Skeletal muscle tissue (tissue), 4 donors: Measurements from ENCODE around the gene COL1A1. TPM values are rescaled to one million over a fixed set of nuclear protein-coding genes. Genes with fewer than 3 reads are reported as not detected.
A peak's percentile ranks its signal among the peaks of the same experiment; 100 is the strongest.

Experiments used
- H3K27ac ChIP-seq: one replicate; pipeline ENCODE4 v1.7.0; 2013; ENCODE audit warnings: mild to moderate bottlenecking, low read depth, low read length, inconsistent platforms
- H3K27me3 ChIP-seq, 3 donors: one replicate each; pipeline ENCODE4 v1.7.0; 2013; ENCODE audit warnings: low read length in 3 of 3; ENCODE audit not compliant: control insufficient read depth in 3 of 3, insufficient read depth in 3 of 3
- H3K36me3 ChIP-seq, 3 donors: one replicate each; pipeline ENCODE4 v1.7.0; 2013; ENCODE audit warnings: low read length in 3 of 3; ENCODE audit not compliant: control insufficient read depth in 3 of 3, insufficient read depth in 3 of 3
- H3K4me1 ChIP-seq, 3 donors: one replicate each; pipeline ENCODE4 v1.7.0; 2013; ENCODE audit warnings: low read length in 3 of 3, mild to moderate bottlenecking in 3 of 3; ENCODE audit not compliant: control insufficient read depth in 3 of 3, insufficient read depth in 3 of 3
- H3K4me3 ChIP-seq, 3 donors: one replicate each; pipeline ENCODE4 v1.7.0; 2013; ENCODE audit warnings: low read length in 3 of 3
- H3K9ac ChIP-seq, 3 donors: one replicate each; pipeline ENCODE4 v1.7.0; 2013; ENCODE audit warnings: low read length in 3 of 3, mild to moderate bottlenecking in 3 of 3, moderate library complexity in 2 of 3, low read depth in 1 of 3
- H3K9me3 ChIP-seq, 3 donors: one replicate each; pipeline ENCODE4 v1.7.0; 2013; ENCODE audit warnings: low read length in 3 of 3; ENCODE audit not compliant: control insufficient read depth in 3 of 3
- total RNA-seq: library from RNA; depleted of rRNA; stranded (reverse); fragments of >200 nt; gene quantifications from one replicate; pipeline ENCODE4 v1.2.3, GENCODE V29; 2014
- donor health status: Osteomylitis.

Gene COL1A1
- total RNA-seq, 1 donor from 2014 or later = 3,450 TPM

DNA sequence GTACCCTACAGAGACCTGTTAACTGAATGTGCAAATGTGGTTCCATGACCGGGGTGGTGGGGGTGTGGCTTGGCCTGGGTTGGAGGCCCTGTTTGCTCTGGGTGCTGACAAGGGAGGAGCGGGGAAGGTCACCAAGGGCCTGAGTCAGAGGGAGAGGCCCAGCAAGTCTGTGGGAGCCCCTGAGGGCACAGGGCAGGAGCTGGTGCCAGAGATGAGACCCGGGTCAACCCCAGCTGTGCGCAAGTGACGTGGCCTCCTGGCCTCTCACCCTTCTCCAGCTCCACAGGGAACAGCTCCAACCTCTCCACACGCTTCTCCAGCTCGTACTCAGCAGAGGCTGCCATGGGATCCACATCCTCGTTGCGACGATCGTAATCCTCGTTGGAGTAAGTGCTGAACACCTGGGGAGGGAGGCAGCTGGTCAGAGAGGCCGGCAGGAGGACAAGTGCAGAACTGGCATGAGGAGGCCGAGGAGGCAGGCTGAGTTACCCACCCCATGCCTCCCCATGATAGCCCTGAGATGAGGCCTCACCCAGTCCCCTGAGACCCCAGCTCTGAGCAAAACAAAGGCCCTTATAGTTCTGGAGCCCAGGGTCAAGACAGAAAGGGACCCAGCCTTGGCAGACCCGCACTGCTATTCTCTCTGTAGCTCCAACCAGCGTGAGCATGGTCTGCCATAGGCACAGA, 56.4 kb downstream of the COL1A1 start:
- no peak overlapping the region for H3K4me3 ChIP-seq
- no peaks in the 10 kb centered on the region for H3K27me3 ChIP-seq
- no peak overlapping the region for H3K27ac ChIP-seq
- H3K9me3 ChIP-seq = no peaks in the 10 kb centered on the region
- peaks cover 58 to 74% (median 66%) of the 10 kb centered on the region in 3 donors for H3K4me1 ChIP-seq
- peaks cover 28 to 51% (median 42%) of the 10 kb centered on the region in 3 donors for H3K36me3 ChIP-seq
- H3K9ac ChIP-seq = peak overlapping the region in 1 of 3 donors; percentile 84

DNA sequence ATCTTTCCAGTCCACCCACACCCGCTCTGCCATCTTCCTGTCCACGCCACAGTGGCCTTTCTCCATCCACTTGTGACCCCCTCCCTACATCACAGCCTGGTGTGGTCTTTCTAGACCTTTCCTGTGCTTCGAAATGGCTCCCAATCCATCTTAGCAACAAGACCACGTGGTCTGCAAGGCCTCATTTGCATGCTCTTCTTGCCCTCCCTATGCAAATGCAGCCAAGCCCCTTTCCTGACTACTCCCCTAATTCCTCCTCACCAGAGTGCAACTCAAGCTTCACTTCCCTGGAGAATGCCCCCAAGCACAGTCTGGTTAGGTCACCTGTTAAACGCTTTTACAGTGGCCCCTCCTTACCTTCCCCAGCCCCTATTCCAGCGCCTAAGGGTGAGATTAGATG, 57.1 kb downstream of the COL1A1 start:
- peaks cover 34 to 56% (median 46%) of the 10 kb centered on the region in 3 donors for H3K36me3 ChIP-seq
- H3K27me3 ChIP-seq = no peaks in the 10 kb centered on the region
- H3K9ac ChIP-seq = peak overlapping the region in 1 of 3 donors; percentile 84
- H3K4me1 ChIP-seq = peaks cover 62 to 75% (median 71%) of the 10 kb centered on the region in 3 donors
- no peaks in the 10 kb centered on the region for H3K9me3 ChIP-seq
- no peak overlapping the region for H3K27ac ChIP-seq
- H3K4me3 ChIP-seq = no peak overlapping the region

DNA sequence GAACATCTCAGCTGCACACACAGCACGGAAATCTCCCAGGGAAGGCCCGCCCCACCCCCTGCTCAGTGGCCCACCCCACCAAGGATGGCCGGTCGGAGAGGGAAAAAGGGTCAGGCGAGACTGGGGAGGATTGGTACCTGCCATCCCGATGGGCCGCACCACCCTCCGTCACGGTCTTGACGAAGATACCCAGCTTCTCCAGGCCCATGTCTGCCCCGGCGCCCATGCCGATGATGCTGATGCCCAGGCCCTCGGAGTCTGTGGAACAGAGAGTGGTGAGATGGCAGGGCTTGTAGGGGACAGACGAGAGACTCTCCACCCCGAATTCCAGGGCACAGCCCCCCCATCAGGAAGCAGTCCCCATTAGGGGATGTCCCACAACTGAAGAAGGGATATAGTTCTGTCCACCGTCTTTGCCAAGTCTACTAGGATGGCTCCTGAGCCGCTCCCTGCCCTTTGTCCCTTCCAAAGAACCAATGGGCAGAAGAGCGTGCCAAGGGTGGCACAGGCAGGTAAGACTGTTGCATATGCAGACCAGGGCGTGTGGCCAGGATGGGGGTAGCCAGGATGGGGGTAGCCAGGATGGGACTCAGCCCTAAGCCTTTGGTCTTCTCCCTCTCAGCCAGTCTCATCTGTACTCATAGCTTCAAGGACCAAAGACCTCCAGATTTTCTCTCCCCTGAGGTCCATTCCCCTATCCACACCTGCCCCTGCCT, 57.8 kb downstream of the COL1A1 start:
- Histone ChIP-seq H3K9me3 (no peaks in the 10 kb centered on the region), H3K4me1 (peaks cover 62 to 74% (median 73%) of the 10 kb centered on the region in 3 donors), H3K9ac (no peak overlapping the region), H3K36me3 (peaks cover 41 to 64% (median 53%) of the 10 kb centered on the region in 3 donors), H3K4me3 (no peak overlapping the region), H3K27me3 (no peaks in the 10 kb centered on the region), H3K27ac (no peak overlapping the region)

- no peaks in the 10 kb centered on the region for H3K27me3 ChIP-seq
- H3K36me3 ChIP-seq = peaks cover 60 to 82% (median 72%) of the 10 kb centered on the region in 3 donors
- H3K9ac ChIP-seq = no peak overlapping the region
- H3K27ac ChIP-seq = no peak overlapping the region
- no peak overlapping the region for H3K4me3 ChIP-seq
- H3K9me3 ChIP-seq = no peaks in the 10 kb centered on the region
- H3K4me1 ChIP-seq = peaks cover 43 to 55% (median 54%) of the 10 kb centered on the region in 3 donors
Measured at GRCh38 chr17:50141745-50142110, 59.7 kb downstream of the COL1A1 start.

DNA sequence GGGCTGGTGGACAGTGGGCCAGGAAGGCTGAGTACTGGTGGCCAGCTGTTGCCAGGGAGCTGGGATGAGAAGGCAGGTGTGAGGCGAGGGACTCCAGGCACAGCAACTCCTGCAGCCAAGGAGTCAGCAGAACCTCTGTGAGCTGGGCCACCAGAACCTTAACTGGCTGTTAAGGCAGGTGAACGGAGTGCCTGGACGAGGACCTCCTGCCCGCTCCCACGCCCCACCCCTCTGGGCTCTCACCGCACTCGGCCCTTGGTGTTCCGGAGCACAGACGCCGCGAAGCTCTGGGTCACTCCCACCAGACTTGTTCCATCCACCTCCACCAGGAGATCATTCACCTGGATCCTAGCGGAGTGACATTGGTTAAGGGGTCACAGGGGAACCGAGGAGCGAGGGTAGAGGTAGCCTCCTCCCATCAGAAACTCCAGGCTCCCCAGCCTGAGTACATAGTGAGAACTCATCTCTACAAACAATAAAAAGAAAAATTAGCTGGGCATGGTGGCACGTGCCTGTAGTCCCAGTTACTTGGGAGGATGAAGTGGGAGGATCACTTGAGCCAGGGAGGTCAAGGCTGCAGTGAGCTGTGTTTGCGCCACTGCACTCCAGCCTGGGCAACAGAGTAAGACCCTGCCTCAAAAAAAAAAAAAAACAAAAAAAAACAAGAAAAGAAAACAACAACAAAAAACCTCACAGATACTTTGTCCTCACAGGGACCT, 60.2 kb downstream of the COL1A1 start:
- Histone ChIP-seq H3K4me1 (peaks cover 38 to 49% (median 48%) of the 10 kb centered on the region in 3 donors), H3K27me3 (no peaks in the 10 kb centered on the region), H3K9me3 (no peaks in the 10 kb centered on the region), H3K4me3 (no peak overlapping the region), H3K36me3 (peaks cover 64 to 87% (median 76%) of the 10 kb centered on the region in 3 donors), H3K27ac (peak overlapping the region; percentile 36), H3K9ac (no peak overlapping the region)

DNA sequence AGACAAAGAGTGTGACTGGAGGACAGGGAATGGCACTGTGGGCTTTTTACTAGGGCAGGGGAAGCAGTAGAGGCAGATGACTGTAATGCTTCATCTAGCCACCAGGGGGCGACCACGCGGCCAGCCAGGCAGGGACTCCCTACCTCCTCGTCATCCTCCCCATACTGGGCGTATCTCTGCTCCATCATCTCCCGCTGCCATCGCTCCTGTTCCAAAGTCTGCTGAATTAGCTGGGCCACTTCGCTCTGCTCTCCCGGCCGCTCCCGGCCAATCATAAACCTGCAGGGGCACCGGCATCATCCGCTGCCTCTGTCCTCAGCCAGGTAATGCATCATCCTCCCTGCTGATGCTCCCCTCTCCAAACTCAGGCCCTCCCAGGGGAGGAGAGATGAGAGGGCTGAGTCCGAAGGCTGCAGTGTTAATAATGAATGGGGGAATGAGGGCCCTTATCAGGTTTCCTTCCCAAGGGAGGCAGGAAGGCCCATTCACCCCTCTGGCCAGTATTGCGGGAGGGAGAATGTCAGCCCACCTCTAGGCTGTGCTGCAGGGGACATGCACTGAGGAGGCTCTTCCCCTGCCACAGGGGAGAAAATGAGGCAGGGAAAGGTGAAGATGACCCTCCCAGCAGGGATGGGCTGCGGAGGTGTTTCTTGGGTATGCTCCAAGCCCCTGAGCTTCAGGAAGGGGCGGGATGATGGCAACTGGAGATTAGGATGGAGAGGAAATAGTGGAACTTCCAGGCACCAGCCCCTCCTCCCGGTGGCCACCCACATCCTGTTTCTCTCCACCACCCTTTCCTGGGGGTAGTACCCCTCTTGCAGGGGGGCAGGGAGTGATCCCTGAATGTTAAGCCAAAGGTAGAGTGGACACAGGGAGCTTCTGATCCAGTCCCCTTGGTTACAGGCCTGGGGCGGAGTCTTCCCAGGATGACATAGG, 61.2 kb downstream of the COL1A1 start:
- Histone ChIP-seq H3K9me3 (no peaks in the 10 kb centered on the region), H3K27me3 (no peaks in the 10 kb centered on the region), H3K9ac (peak overlapping the region; percentile 38 to 45 (median 40)), H3K36me3 (peaks cover 71 to 91% (median 82%) of the 10 kb centered on the region in 3 donors), H3K4me3 (peak overlapping the region in 1 of 3 donors; percentile 22), H3K27ac (peak overlapping the region; percentile 36), H3K4me1 (peaks cover 33 to 43% (median 42%) of the 10 kb centered on the region in 3 donors)

DNA sequence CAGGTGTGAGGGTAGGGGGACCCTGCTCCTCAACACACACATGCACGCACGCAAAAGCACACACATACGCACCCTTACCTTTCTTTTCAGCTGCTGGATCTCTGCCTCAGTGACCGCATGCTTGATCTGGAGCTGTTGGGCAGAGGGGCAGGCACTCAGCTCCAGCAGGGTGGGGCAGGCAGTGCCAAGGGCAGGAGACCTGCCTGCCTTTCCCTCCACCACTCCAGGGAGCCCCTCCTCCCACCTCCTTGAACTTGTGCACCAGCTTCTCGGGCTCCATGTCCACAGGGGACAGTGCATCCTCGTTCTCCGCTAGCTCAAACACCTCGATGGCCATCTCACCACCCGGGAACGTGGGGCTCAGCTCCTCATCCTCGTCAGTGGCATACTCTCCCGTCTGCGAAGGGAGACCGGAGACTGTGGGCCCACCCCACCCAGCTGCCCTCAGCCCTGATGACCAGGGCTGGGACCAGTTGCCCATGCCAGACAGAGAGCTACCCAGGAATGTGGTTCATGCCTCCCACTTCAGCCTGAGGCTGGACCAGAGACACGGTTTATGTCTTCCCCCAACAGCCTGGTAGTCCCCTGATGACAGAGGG, 62.1 kb downstream of the COL1A1 start:
- H3K27ac ChIP-seq = no peak overlapping the region

DNA sequence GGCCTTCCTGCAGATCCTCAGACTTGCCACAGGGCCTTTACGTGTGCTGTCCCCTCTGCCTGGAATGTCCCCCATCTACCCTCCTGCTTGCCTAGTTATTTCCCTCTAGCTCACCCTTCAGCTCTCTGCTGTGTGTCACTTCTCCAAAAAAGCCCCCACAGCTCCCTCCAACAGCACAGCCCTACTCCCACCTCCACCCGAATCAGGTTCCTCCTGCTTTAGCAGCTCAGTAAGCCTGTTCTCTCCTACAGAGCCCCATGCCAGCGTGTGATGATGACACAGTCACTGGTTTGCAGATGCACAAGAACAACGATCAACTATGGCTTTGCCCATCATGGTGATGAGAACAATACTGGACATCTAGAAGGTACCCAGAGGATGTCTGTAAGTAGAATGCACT, 64.4 kb downstream of the COL1A1 start:
- Histone ChIP-seq H3K27me3 (no peaks in the 10 kb centered on the region), H3K27ac (no peak overlapping the region), H3K9ac (no peak overlapping the region), H3K4me1 (peaks cover 42 to 56% (median 55%) of the 10 kb centered on the region in 3 donors), H3K36me3 (peaks cover 56 to 62% (median 57%) of the 10 kb centered on the region in 3 donors), H3K9me3 (no peaks in the 10 kb centered on the region), H3K4me3 (no peak overlapping the region)

More for the DNA sequence above, 62.1 kb downstream of the COL1A1 start:
- H3K4me1 ChIP-seq = peaks cover 30 to 43% (median 40%) of the 10 kb centered on the region in 3 donors
- H3K9ac ChIP-seq = peak overlapping the region; percentile 38 to 45 (median 40)
- H3K36me3 ChIP-seq = peaks cover 71 to 83% (median 77%) of the 10 kb centered on the region in 3 donors
- H3K4me3 ChIP-seq = no peak overlapping the region
- H3K27me3 ChIP-seq = no peaks in the 10 kb centered on the region
- H3K9me3 ChIP-seq = no peaks in the 10 kb centered on the region
